ENCODE measurements around the gene HTRA1. TPM values are rescaled to one million over a fixed set of nuclear protein-coding genes. Genes with fewer than 3 reads are reported as not detected.

HTRA1 gene
- total and polyA plus RNA-seq, 12 donors: 8.5 to 167 (median 78.0) TPM

DNA sequence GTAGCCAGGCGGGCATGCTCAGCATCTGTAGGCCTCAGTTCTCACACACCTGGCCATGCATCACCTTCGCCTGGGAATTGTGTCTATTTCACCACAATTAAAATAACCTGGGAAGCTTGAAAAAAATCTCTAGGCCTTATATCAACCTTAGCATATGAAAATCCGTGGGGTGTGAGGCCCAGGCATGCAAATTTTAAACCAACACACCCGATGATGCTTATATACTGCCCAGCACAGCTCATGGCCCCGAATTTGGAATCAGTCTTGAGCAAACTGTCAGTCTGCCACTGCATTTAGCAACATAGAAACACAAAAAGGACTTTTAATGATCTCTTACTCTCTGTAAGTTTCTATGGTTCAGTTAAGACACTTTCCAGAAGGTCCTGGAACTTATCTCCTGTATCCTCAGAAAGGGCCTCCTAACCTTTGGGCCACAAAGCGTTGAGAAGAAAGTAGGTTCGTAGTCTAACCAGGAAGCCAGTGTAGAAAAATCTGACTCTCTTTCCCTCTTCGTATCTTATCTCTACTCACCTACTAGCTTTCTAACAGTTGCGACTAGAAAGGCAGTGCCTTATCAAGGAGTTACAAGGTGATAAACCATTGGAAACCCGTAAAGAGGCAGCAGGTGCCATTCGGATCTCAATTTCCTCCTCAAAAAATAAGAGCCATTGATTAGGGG is 87.2 kb downstream of the HTRA1 start:
- no peak for DNase-seq
- no peak for TF ChIP-seq POLR2A (IDR thresholded peaks at IDR 0.05)
- no peak for TF ChIP-seq CTCF (IDR thresholded peaks at IDR 0.05)

DNA sequence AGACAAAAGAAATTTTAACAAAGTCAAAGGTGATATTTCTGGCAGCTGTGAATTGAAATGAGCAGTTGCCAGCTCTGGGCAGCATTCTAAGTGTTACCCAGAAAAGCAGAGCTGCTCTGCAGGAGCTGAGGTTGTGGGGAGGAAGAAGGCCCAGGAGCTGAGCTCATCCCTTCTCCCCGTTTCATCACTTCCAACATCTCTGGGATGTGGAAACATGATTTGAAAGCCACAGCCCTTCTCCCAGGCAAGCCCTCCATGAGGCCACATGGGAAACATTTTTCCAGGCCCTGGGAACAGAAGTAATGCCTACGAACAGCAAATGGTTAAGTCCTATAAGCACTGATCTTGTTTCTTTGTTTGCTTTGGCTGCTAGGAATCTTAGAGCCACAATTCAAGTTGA is 88.3 kb downstream of the HTRA1 start:
- H3K4me3 ChIP-seq: no peak overlapping the region
- TF ChIP-seq CTCF (IDR thresholded peaks at IDR 0.05) (no peak), POLR2A (IDR thresholded peaks at IDR 0.05) (no peak)
- H3K27ac ChIP-seq: no peak overlapping the region
- DNase-seq: no peak
- H3K27me3 ChIP-seq: no peaks in the 10 kb centered on the region
- no peaks in the 10 kb centered on the region for H3K9me3 ChIP-seq (replicated peaks in 1 of 3)
- WGBS, 4 donors: 89 to 96% (median 90%) methylated on average over 2 of the region's 2 CpGs
- no peaks in the 10 kb centered on the region for H3K4me1 ChIP-seq (replicated peaks in 1 of 2)
- intact Hi-C loops (cut with DNase I): loop anchor here in 1 of 2 donors (10.0 kb wide), 1 partner anchor 85 kb away; the partner anchor contains the start of gene HTRA1
- H3K36me3 ChIP-seq (replicated peaks in 1 of 2): no peaks in the 10 kb centered on the region

More for the DNA sequence above, 87.2 kb downstream of the HTRA1 start:
- Histone ChIP-seq H3K9me3 (replicated peaks in 1 of 3) (no peaks in the 10 kb centered on the region), H3K36me3 (replicated peaks in 1 of 2) (no peaks in the 10 kb centered on the region), H3K4me3 (no peak overlapping the region), H3K27ac (no peak overlapping the region), H3K27me3 (no peaks in the 10 kb centered on the region), H3K4me1 (replicated peaks in 1 of 2) (no peaks in the 10 kb centered on the region)
- intact Hi-C loops (cut with DNase I): no loop called here
- WGBS, 4 donors: 86 to 92% (median 88%) methylated on average over 11 of the region's 11 CpGs

- Histone ChIP-seq H3K4me3 (no peak overlapping the region), H3K36me3 (replicated peaks in 1 of 2) (no peaks in the 10 kb centered on the region), H3K9me3 (replicated peaks in 1 of 3) (no peaks in the 10 kb centered on the region), H3K27me3 (no peaks in the 10 kb centered on the region), H3K27ac (no peak overlapping the region), H3K4me1 (replicated peaks in 1 of 2) (no peaks in the 10 kb centered on the region)
- 90 to 100% (median 92%) methylated on average over 8 to 9 of the region's 9 CpGs for WGBS, 4 donors
- TF ChIP-seq CTCF (IDR thresholded peaks at IDR 0.05): no peak
- no peak for DNase-seq
- intact Hi-C loops (cut with DNase I): loop anchor here in 1 of 2 donors (10.0 kb wide), 1 partner anchor 86 kb away; the partner anchor contains the start of gene HTRA1
These were observed 89.1 kb downstream of the HTRA1 start for GRCh38 chr10:122550427-122550826.

- Histone ChIP-seq H3K27ac (no peak overlapping the region), H3K4me1 (replicated peaks in 1 of 2) (no peaks in the 10 kb centered on the region), H3K27me3 (no peaks in the 10 kb centered on the region), H3K4me3 (no peak overlapping the region), H3K9me3 (replicated peaks in 1 of 3) (no peaks in the 10 kb centered on the region), H3K36me3 (replicated peaks in 1 of 2) (no peaks in the 10 kb centered on the region)
- no peak for DNase-seq
- TF ChIP-seq CTCF (IDR thresholded peaks at IDR 0.05) (no peak), POLR2A (IDR thresholded peaks at IDR 0.05) (no peak)
- 63 to 80% (median 66%) methylated on average over 3 of the region's 3 CpGs for WGBS, 4 donors
- intact Hi-C loops (cut with DNase I): loop anchor here in 1 of 2 donors (10.0 kb wide), 1 partner anchor 86 kb away; the partner anchor contains the start of gene HTRA1
These were observed 89.6 kb downstream of the HTRA1 start for GRCh38 chr10:122550983-122551382.
